ENCODE results near the gene PCDH9.

PCDH9 gene

DNA sequence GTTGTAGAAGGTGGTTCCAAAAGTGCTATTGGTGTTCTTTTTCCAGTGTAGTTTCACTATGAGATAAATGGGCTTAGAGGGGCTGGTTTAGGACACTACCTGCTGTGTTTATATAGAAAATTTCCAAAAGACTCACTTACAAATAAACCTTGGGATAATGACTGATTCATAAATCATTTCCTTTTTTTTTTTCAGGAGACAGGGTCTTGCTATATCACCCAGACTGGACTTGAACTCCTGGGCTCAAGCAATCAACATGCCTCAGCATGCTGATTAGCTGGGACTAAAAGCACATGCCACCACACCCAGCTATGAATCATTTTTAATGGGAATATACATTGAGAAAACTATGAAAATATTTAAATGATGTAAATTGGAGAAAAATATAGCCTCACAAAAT is 376.6 kb downstream of the PCDH9 start:
- no peak for ATAC-seq (ENCODE audit: low read depth)
- no peak overlapping the region for H3K27ac Mint-ChIP-seq

DNA sequence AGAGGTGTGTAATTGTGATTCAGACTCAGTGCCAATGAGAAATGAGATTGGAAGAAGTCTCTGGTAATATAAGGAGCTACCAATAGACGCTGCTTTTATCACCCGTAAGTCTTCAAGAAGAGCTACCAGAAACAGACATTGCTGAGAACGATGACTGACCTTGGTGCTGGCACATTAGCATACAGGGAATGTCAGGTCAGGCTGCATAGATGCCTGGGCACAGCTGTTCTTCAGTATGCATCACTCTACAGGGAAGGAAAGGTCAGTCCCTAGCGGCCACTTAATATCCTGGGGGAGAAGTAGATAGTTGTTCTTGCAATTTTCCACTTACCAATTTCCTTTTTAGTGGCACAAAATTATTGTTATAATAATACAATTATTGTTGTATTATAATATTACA is 380.4 kb downstream of the PCDH9 start:
- no peaks in the 10 kb centered on the region for H3K27me3 Mint-ChIP-seq
- H3K9me3 Mint-ChIP-seq = peaks cover 3% of the 10 kb centered on the region
- no peak for DNase-seq (ENCODE audit: low spot score in 2 of 2)
- no peak overlapping the region for H3K27ac Mint-ChIP-seq
- no peak overlapping the region for H3K4me3 Mint-ChIP-seq
- no peaks in the 10 kb centered on the region for H3K4me1 Mint-ChIP-seq
- no peak for ATAC-seq (ENCODE audit: low read depth)
- H3K36me3 Mint-ChIP-seq = no peaks in the 10 kb centered on the region

More for the DNA sequence above, 376.6 kb downstream of the PCDH9 start:
- Mint-ChIP-seq H3K4me1 (no peaks in the 10 kb centered on the region), H3K4me3 (no peak overlapping the region), H3K36me3 (no peaks in the 10 kb centered on the region), H3K9me3 (peaks cover 3% of the 10 kb centered on the region), H3K27me3 (no peaks in the 10 kb centered on the region)
- no peak for DNase-seq (ENCODE audit: low spot score in 2 of 2)

- no peak for ATAC-seq (ENCODE audit: low read depth)
- Mint-ChIP-seq H3K4me1 (no peaks in the 10 kb centered on the region), H3K36me3 (no peaks in the 10 kb centered on the region), H3K4me3 (no peak overlapping the region), H3K27ac (no peak overlapping the region), H3K9me3 (peaks cover 3% of the 10 kb centered on the region), H3K27me3 (no peaks in the 10 kb centered on the region)
- no peak for DNase-seq (ENCODE audit: low spot score in 2 of 2)
These were observed 382.6 kb downstream of the PCDH9 start for GRCh38 chr13:66847541-66847940.

- DNase-seq (ENCODE audit: low spot score in 2 of 2) (no peak), ATAC-seq (ENCODE audit: low read depth) (no peak)
- peaks cover 2% of the 10 kb centered on the region for H3K9me3 Mint-ChIP-seq
- H3K27me3 Mint-ChIP-seq = no peaks in the 10 kb centered on the region
- no peaks in the 10 kb centered on the region for H3K4me1 Mint-ChIP-seq
- H3K4me3 Mint-ChIP-seq = no peak overlapping the region
- no peak overlapping the region for H3K27ac Mint-ChIP-seq
- H3K36me3 Mint-ChIP-seq = no peaks in the 10 kb centered on the region
These were observed 384.7 kb downstream of the PCDH9 start for GRCh38 chr13:66845393-66845792.

- H3K36me3 Mint-ChIP-seq = no peaks in the 10 kb centered on the region
- peaks cover 2% of the 10 kb centered on the region for H3K9me3 Mint-ChIP-seq
- no peak overlapping the region for H3K4me3 Mint-ChIP-seq
- ATAC-seq (ENCODE audit: low read depth) = no peak
- H3K27me3 Mint-ChIP-seq = no peaks in the 10 kb centered on the region
- no peaks in the 10 kb centered on the region for H3K4me1 Mint-ChIP-seq
- H3K27ac Mint-ChIP-seq = no peak overlapping the region
- DNase-seq (ENCODE audit: low spot score in 2 of 2) = no peak
These were observed 385.2 kb downstream of the PCDH9 start for GRCh38 chr13:66844933-66845332.

DNA sequence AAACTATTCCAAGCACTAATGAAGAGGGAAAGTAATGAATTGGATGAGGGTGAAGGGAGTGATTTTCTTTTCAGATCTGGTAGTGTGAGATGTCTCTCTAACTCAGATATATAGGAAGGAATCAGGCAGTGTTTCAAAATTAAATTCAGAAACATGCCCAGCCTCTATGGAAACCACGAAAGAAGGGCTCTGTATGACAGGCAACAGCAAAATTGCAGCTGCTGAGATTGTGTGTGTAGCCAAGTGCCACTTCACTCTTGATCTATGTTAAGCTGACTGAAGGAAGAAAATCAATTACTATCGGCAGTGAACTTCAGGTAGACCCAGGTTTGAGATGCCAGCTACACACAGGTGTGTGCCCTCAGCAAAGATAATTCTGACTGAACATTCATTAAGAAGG is 387.4 kb downstream of the PCDH9 start:
- Mint-ChIP-seq H3K27me3 (no peaks in the 10 kb centered on the region), H3K4me3 (no peak overlapping the region), H3K4me1 (no peaks in the 10 kb centered on the region), H3K9me3 (peaks cover 4% of the 10 kb centered on the region), H3K36me3 (no peaks in the 10 kb centered on the region), H3K27ac (no peak overlapping the region)
- ATAC-seq (ENCODE audit: low read depth) = no peak
- no peak for DNase-seq (ENCODE audit: low spot score in 2 of 2)

- Mint-ChIP-seq H3K4me3 (no peak overlapping the region), H3K27me3 (no peaks in the 10 kb centered on the region), H3K27ac (no peak overlapping the region), H3K9me3 (peaks cover 5% of the 10 kb centered on the region), H3K4me1 (no peaks in the 10 kb centered on the region), H3K36me3 (no peaks in the 10 kb centered on the region)
- DNase-seq (ENCODE audit: low spot score in 2 of 2) = no peak
- no peak for ATAC-seq (ENCODE audit: low read depth)
These were observed 389.5 kb downstream of the PCDH9 start for GRCh38 chr13:66840621-66841020.

- ATAC-seq (ENCODE audit: low read depth) = no peak
- Mint-ChIP-seq H3K36me3 (no peaks in the 10 kb centered on the region), H3K27me3 (no peaks in the 10 kb centered on the region), H3K9me3 (peaks cover 7% of the 10 kb centered on the region), H3K27ac (no peak overlapping the region), H3K4me3 (no peak overlapping the region), H3K4me1 (no peaks in the 10 kb centered on the region)
- no peak for DNase-seq (ENCODE audit: low spot score in 2 of 2)
These were observed 392.9 kb downstream of the PCDH9 start for GRCh38 chr13:66837246-66837645.

GRCh38 chr13:66835040-66835628 is 395.0 kb downstream of the PCDH9 start:
- DNase-seq (ENCODE audit: low spot score in 2 of 2) (no peak), ATAC-seq (ENCODE audit: low read depth) (no peak)
- H3K27ac Mint-ChIP-seq = no peak overlapping the region
- no peaks in the 10 kb centered on the region for H3K27me3 Mint-ChIP-seq
- no peak overlapping the region for H3K4me3 Mint-ChIP-seq
- no peaks in the 10 kb centered on the region for H3K4me1 Mint-ChIP-seq
- peaks cover 5% of the 10 kb centered on the region for H3K9me3 Mint-ChIP-seq
- no peaks in the 10 kb centered on the region for H3K36me3 Mint-ChIP-seq

DNA sequence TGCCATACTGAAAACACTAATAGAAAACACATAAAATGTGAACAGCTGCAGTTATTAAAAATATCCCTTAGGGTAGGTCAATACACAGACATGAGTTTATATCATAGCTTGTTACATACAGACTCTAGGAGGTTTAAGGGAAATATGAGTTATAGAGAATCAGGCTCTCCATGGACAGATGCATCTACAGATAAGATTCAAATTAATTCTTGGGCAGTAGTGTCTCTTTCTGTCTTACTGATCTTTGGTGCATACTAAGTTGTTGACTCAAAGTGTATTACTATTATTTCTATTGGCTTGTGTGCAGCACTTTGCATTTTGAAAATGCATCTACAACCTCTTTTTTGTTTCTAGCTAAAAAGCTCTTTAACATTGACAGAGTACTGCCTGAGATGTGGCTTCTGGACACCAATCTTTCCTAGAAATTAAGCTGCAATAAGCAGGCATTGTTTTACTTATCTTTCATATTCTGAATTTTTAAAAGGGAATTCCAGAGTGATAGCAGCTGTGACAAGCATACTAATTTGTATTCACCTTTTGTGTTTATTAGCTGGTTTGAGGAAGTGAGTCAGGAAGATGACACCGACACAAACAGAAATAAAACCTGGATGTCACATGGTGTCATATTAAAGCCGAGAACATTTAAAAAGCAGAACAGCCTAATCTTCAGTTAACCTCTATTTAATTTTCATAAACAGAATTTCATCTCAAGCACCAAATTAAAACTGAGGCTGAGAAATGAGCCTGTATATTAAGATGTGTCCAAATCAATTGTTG is 399.0 kb downstream of the PCDH9 start:
- H3K4me1 Mint-ChIP-seq = no peaks in the 10 kb centered on the region
- ATAC-seq (ENCODE audit: low read depth) = peak; percentile 79
- H3K9me3 Mint-ChIP-seq = peaks cover 2% of the 10 kb centered on the region
- H3K4me3 Mint-ChIP-seq = no peak overlapping the region
- no peak overlapping the region for H3K27ac Mint-ChIP-seq
- no peaks in the 10 kb centered on the region for H3K27me3 Mint-ChIP-seq
- H3K36me3 Mint-ChIP-seq = no peaks in the 10 kb centered on the region
- no peak for DNase-seq (ENCODE audit: low spot score in 2 of 2)

GRCh38 chr13:66829803-66830202 is 400.3 kb downstream of the PCDH9 start:
- no peaks in the 10 kb centered on the region for H3K36me3 Mint-ChIP-seq
- no peak overlapping the region for H3K27ac Mint-ChIP-seq
- no peaks in the 10 kb centered on the region for H3K27me3 Mint-ChIP-seq
- no peak overlapping the region for H3K4me3 Mint-ChIP-seq
- H3K9me3 Mint-ChIP-seq = peaks cover 2% of the 10 kb centered on the region
- H3K4me1 Mint-ChIP-seq = no peaks in the 10 kb centered on the region
- ATAC-seq (ENCODE audit: low read depth) (no peak), DNase-seq (ENCODE audit: low spot score in 2 of 2) (no peak)

- H3K36me3 Mint-ChIP-seq = no peaks in the 10 kb centered on the region
- ATAC-seq (ENCODE audit: low read depth) (no peak), DNase-seq (ENCODE audit: low spot score in 2 of 2) (no peak)
- no peak overlapping the region for H3K4me3 Mint-ChIP-seq
- no peak overlapping the region for H3K27ac Mint-ChIP-seq
- H3K9me3 Mint-ChIP-seq = no peaks in the 10 kb centered on the region
- H3K27me3 Mint-ChIP-seq = no peaks in the 10 kb centered on the region
- H3K4me1 Mint-ChIP-seq = no peaks in the 10 kb centered on the region
These were observed 403.7 kb downstream of the PCDH9 start for GRCh38 chr13:66826398-66826797.

GRCh38 chr13:66821551-66821950 is 408.6 kb downstream of the PCDH9 start:
- Mint-ChIP-seq H3K4me1 (no peaks in the 10 kb centered on the region), H3K4me3 (no peak overlapping the region), H3K27ac (no peak overlapping the region), H3K36me3 (no peaks in the 10 kb centered on the region), H3K27me3 (no peaks in the 10 kb centered on the region), H3K9me3 (no peaks in the 10 kb centered on the region)
- ATAC-seq (ENCODE audit: low read depth) (no peak), DNase-seq (ENCODE audit: low spot score in 2 of 2) (no peak)

- H3K27ac Mint-ChIP-seq = no peak overlapping the region
- no peaks in the 10 kb centered on the region for H3K36me3 Mint-ChIP-seq
- no peaks in the 10 kb centered on the region for H3K27me3 Mint-ChIP-seq
- no peak overlapping the region for H3K4me3 Mint-ChIP-seq
- DNase-seq (ENCODE audit: low spot score in 2 of 2) = no peak
- H3K9me3 Mint-ChIP-seq = peaks cover 6% of the 10 kb centered on the region
- no peak for ATAC-seq (ENCODE audit: low read depth)
- no peaks in the 10 kb centered on the region for H3K4me1 Mint-ChIP-seq
These were observed 418.7 kb downstream of the PCDH9 start for GRCh38 chr13:66811455-66811854.

DNA sequence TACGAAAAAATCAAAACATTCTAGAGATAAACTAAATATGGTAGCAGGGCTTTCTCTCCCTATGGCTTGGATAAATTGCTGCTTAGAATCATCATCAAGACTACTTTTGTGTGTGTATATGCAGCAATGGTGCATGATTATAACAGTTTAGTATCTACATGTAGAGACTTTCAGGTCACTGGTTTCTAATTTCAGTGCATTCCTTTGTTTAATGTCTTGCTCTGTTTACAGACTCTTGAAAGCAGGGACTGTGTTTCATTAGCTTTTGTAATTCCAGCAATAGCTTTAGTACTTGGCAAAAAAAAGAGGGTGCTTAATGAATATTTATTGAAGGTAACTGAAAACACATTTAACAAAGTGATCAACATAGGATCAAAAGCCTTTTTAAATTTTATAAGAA is 420.7 kb downstream of the PCDH9 start:
- no peaks in the 10 kb centered on the region for H3K4me1 Mint-ChIP-seq
- ATAC-seq (ENCODE audit: low read depth) = no peak
- H3K36me3 Mint-ChIP-seq = no peaks in the 10 kb centered on the region
- peaks cover 6% of the 10 kb centered on the region for H3K9me3 Mint-ChIP-seq
- no peaks in the 10 kb centered on the region for H3K27me3 Mint-ChIP-seq
- no peak overlapping the region for H3K4me3 Mint-ChIP-seq
- DNase-seq (ENCODE audit: low spot score in 2 of 2) = no peak
- H3K27ac Mint-ChIP-seq = no peak overlapping the region

Measured in memory B cell (primary cell).